ENCODE data around the gene EPS8L3. TPM values are rescaled to one million over a fixed set of nuclear protein-coding genes. Genes with fewer than 3 reads are reported as not detected.
A peak's percentile ranks its signal among the peaks of the same experiment; 100 is the strongest.

Gene EPS8L3
- total and polyA plus RNA-seq, 2 of the 8 experiments (the other 6 are each of a cell fraction or from before 2014, with no cell fraction given), result not detected

GRCh38 chr1:109767637-109768334 is 4.1 kb upstream of the EPS8L3 start:
- Histone ChIP-seq H3K14ac (ENCODE audit: insufficient read length) (no peak overlapping the region), H3K4ac (replicated peaks; ENCODE audit: insufficient read length, low read depth, low read length) (no peak overlapping the region), H4K8ac (ENCODE audit: extremely low read depth, insufficient read depth, low read length) (no peak overlapping the region), H3K36me3 (ENCODE audit: control insufficient read depth in 2 of 4, insufficient read depth in 4 of 4, low read length in 3 of 4) (no peaks in the 10 kb centered on the region), H4K20me1 (replicated peaks in 1 of 2; ENCODE audit: control insufficient read depth in 1 of 2, insufficient read depth in 2 of 2, low read length in 2 of 2) (no peaks in the 10 kb centered on the region), H2AK5ac (ENCODE audit: low read depth, low read length) (0 out of 2 replicates have a peak overlapping the region, but pooled peaks have one; percentile 48), H2BK20ac (ENCODE audit: low read length) (no peak overlapping the region), H4K5ac (ENCODE audit: insufficient read length, low read depth, low read length) (no peak overlapping the region), H2AFZ (ENCODE audit: low read length) (no peak overlapping the region), H3K56ac (replicated peaks; ENCODE audit: insufficient read length, low read depth, low read length) (no peak overlapping the region), H3K4me2 (ENCODE audit: insufficient read depth in 1 of 2, low read depth in 2 of 2, low read length in 2 of 2) (no peak overlapping the region), H2BK12ac (ENCODE audit: low read depth, low read length) (no peak overlapping the region), H3K23ac (ENCODE audit: insufficient read length) (no peak overlapping the region), H3K4me1 (replicated peaks in 1 of 4; ENCODE audit: control insufficient read depth in 3 of 4, insufficient read depth in 4 of 4, low read length in 3 of 4) (no peaks in the 10 kb centered on the region; a peak in 1 of 7 replicates), H3K79me1 (ENCODE audit: low read depth, low read length) (no peaks in the 10 kb centered on the region), H3K27ac (ENCODE audit: low read depth, low read length) (no peak overlapping the region), H3K23me2 (ENCODE audit: low read depth, low read length) (0 out of 2 replicates have a peak, but pooled peaks cover 1% of the 10 kb centered on the region), H4K91ac (replicated peaks; ENCODE audit: insufficient read length, low read length) (no peak overlapping the region), H2BK120ac (replicated peaks; ENCODE audit: low read depth, low read length) (no peak overlapping the region), H3K9me3 (ENCODE audit: insufficient read depth in 2 of 2, low read depth in 1 of 2, low read length in 1 of 2) (no peaks in the 10 kb centered on the region), H3K9ac (replicated peaks in 1 of 4; ENCODE audit: extremely low read depth in 1 of 4, low read depth in 3 of 4, low read length in 3 of 4) (no peak overlapping the region), H2BK5ac (ENCODE audit: low read depth, low read length) (no peak overlapping the region), H3K18ac (ENCODE audit: extremely low read depth, low read length) (no peak overlapping the region), H3K4me3 (ENCODE audit: extremely low read depth in 1 of 4, insufficient read depth in 2 of 4, low read depth in 3 of 4, low read length in 4 of 4) (no peak overlapping the region), H3K79me2 (ENCODE audit: control insufficient read depth in 1 of 2, insufficient read depth in 2 of 2, low read length in 2 of 2) (no peaks in the 10 kb centered on the region), H3K27me3 (replicated peaks in 1 of 4; ENCODE audit: control insufficient read depth in 3 of 4, extremely low read depth in 1 of 4, insufficient read depth in 3 of 4, low read length in 3 of 4) (no peaks in the 10 kb centered on the region), H2BK15ac (ENCODE audit: low read length) (no peak overlapping the region)
- WGBS, 2 experiments (ENCODE audit: extremely low coverage in 1 of 2, insufficient coverage in 1 of 2, insufficient read length in 1 of 2, insufficient replicate concordance in 2 of 2, low coverage in 1 of 2, low lambda C conversion rate in 2 of 2, missing lambda C conversion rate in 1 of 2), result 90% methylated on average over 10 of the region's 10 CpGs; no CpG with 5 or more reads in 1 of the 2 experiments
- no peak for FAIRE-seq
- DNase-seq (ENCODE audit: low read depth in 1 of 2, low spot score in 2 of 2), result no peak
- TF ChIP-seq SIRT6 (IDR thresholded peaks at IDR 0.05; ENCODE audit: low read length) (no peak), EP300 (IDR thresholded peaks at IDR 0.05; ENCODE audit: borderline replicate concordance in 1 of 2, low read depth in 2 of 2, low read length in 2 of 2) (no peak), E2F6 (IDR thresholded peaks at IDR 0.05) (no peak), CEBPB (IDR thresholded peaks at IDR 0.05; ENCODE audit: low read depth, low read length) (no peak)
- POLR2A ChIA-PET (ENCODE audit: partially characterized antibody), result no interaction called here
- CTCF ChIA-PET (ENCODE audit: partially characterized antibody), result interaction anchor here (1.0 to 15.6 kb wide), 4 partner anchors 21 to 220 kb away, joined by 3 to 293 read pairs (median 112); partner anchors contain the start of gene GNAI3

Data from H1 (cell line).